Measurements from ENCODE around the gene PSMD2.

GRCh38 chr3:184261270-184261853, 37.7 kb upstream of the PSMD2 start, which contains the start of gene CAMK2N2:
- TF ChIP-seq CTCF (conservative IDR thresholded peaks at IDR 0.05): no peak
- TF ChIP-seq ZFX (IDR thresholded peaks at IDR 0.05): no peak

Measured in C4-2B (cell line).